GM12801 (cell line): ENCODE measurements around the gene IL2RG.

Experiments used
- CTCF ChIP-seq: IDR thresholded peaks from one replicate; pipeline ENCODE4 v1.5.1; 2011; ENCODE audit warnings: control low read depth; ENCODE audit not compliant: insufficient read length; ENCODE audit errors: extremely low read depth

Gene IL2RG

DNA sequence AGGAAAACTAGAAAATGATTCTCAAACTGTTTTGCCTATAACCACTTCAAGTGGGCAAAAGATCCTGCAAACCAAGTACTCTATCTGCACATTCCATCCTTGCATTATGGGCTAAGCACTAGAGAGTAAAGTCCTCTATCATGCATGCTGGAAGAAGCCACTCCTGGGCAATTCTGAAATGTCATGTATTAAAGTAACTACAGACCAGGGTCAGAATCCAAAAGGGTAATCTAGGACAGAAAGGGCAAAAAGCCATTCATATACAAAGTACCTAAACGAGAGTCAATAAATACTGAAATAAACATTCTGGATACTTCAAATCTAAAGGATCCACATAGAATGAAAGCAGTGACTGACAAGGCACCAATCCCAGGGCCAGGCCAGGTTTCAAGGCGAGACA is 44.3 kb downstream of the IL2RG start:
- TF ChIP-seq CTCF = no peak

DNA sequence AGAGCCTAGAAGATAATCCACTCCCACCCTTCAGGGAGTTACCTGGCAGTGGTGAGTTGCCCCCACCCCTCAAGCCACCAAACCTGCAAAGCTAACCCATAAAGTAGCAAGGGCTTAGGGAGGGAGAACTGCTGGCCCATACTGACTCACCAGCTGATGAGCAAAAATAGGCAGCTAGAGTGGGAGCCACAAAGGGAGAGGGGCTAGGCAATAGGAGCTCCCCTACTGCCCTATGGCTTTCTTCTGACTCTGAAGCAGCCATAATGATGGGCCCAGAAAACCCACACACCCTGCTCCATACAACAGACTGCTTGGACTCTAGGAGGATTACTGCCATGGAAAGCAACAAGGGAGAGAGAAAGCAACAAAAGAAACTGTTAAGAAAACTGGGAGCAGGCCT is 51.2 kb downstream of the IL2RG start:
- no peak for TF ChIP-seq CTCF

- no peak for TF ChIP-seq CTCF
Measured at GRCh38 chrX:71057848-71058530, 53.4 kb downstream of the IL2RG start.
